Inflammatory macrophage treated with lipopolysaccharide for 1 hour (primary cell): ENCODE measurements around the gene NEAT1.

Experiments
- DNase-seq, 2 donors: peaks; one replicate each; pipeline ENCODE4 v3.0.0-alpha.2; 2020 to 2022

Gene NEAT1

DNA sequence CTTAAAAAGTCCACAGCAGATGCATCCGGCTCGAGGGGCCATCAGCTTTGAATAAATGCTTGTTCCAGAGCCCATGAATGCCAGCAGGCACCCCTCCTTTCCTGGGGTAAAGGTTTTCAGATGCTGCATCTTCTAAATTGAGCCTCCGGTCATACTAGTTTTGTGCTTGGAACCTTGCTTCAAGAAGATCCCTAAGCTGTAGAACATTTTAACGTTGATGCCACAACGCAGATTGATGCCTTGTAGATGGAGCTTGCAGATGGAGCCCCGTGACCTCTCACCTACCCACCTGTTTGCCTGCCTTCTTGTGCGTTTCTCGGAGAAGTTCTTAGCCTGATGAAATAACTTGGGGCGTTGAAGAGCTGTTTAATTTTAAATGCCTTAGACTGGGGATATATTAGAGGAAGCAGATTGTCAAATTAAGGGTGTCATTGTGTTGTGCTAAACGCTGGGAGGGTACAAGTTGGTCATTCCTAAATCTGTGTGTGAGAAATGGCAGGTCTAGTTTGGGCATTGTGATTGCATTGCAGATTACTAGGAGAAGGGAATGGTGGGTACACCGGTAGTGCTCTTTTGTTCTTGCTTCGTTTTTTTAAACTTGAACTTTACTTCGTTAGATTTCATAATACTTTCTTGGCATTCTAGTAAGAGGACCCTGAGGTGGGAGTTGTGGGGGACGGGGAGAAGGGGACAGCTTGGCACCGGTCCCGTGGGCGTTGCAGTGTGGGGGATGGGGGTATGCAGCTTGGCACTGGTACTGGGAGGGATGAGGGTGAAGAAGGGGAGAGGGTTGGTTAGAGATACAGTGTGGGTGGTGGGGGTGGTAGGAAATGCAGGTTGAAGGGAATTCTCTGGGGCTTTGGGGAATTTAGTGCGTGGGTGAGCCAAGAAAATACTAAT, 1.9 kb downstream of the NEAT1 start:
- DNase-seq: peak in 1 of 2 donors; percentile 78

DNA sequence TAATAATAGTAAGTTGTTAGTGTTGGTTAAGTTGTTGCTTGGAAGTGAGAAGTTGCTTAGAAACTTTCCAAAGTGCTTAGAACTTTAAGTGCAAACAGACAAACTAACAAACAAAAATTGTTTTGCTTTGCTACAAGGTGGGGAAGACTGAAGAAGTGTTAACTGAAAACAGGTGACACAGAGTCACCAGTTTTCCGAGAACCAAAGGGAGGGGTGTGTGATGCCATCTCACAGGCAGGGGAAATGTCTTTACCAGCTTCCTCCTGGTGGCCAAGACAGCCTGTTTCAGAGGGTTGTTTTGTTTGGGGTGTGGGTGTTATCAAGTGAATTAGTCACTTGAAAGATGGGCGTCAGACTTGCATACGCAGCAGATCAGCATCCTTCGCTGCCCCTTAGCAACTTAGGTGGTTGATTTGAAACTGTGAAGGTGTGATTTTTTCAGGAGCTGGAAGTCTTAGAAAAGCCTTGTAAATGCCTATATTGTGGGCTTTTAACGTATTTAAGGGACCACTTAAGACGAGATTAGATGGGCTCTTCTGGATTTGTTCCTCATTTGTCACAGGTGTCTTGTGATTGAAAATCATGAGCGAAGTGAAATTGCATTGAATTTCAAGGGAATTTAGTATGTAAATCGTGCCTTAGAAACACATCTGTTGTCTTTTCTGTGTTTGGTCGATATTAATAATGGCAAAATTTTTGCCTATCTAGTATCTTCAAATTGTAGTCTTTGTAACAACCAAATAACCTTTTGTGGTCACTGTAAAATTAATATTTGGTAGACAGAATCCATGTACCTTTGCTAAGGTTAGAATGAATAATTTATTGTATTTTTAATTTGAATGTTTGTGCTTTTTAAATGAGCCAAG, 2.7 kb downstream of the NEAT1 start:
- DNase-seq: peak; percentile 94 to 97

DNA sequence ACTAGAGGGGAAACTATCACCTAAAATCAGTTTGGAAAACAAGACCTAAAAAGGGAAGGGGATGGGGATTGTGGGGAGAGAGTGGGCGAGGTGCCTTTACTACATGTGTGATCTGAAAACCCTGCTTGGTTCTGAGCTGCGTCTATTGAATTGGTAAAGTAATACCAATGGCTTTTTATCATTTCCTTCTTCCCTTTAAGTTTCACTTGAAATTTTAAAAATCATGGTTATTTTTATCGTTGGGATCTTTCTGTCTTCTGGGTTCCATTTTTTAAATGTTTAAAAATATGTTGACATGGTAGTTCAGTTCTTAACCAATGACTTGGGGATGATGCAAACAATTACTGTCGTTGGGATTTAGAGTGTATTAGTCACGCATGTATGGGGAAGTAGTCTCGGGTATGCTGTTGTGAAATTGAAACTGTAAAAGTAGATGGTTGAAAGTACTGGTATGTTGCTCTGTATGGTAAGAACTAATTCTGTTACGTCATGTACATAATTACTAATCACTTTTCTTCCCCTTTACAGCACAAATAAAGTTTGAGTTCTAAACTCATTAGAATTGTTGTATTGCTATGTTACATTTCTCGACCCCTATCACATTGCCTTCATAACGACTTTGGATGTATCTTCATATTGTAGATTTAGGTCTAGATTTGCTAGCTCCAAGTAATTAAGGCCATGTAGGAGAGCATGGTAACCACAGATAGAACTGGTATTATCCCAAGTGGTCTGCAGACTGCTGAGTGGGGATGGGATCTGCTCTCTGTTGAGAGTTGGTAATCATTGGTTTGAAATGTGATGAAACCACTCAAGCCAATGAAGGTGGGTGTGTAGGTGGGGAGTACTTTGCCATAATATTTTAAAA, 3.6 kb downstream of the NEAT1 start:
- DNase-seq: peak; percentile 94 to 98

DNA sequence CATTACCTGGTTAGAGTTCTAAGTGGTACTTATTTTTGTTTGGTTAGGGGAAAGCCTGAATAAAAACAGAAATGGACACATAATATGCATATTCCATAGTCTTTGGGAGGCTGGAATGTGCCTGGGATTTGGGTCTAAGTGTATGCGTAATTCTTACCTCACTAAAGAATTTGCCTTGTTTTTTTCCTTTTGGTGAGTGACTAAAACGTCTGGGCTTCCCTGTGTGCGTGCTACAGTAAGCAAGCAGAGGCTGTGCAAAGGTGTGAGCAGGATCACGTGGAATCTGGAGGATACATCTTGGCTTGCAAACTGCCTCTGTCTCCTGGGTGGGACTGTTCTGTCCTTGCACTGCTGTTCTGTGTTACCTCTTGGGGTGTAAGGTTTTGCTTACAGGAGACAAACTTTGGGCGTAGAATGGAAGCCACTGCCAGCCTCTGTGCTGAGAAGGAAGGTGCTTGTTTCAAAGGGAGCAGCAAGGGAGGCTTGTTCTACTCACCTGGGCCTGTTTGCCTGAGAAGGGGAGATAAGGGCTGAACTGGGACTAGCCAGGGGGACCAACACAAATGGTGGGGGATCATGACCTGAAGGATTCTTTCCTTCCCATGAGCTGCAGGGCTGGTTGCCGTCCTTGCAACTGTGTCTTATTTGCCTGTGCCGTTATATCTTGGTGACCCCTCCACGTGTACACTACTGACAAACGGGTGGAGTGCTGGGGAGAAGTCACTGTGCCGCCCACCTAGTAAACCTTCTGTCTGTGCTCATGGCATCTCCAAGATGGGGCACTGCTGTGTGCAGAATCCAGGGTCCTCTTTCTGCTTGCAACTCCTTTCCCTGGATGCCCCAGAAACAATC, 4.5 kb downstream of the NEAT1 start:
- DNase-seq: peak; percentile 51 to 58

DNA sequence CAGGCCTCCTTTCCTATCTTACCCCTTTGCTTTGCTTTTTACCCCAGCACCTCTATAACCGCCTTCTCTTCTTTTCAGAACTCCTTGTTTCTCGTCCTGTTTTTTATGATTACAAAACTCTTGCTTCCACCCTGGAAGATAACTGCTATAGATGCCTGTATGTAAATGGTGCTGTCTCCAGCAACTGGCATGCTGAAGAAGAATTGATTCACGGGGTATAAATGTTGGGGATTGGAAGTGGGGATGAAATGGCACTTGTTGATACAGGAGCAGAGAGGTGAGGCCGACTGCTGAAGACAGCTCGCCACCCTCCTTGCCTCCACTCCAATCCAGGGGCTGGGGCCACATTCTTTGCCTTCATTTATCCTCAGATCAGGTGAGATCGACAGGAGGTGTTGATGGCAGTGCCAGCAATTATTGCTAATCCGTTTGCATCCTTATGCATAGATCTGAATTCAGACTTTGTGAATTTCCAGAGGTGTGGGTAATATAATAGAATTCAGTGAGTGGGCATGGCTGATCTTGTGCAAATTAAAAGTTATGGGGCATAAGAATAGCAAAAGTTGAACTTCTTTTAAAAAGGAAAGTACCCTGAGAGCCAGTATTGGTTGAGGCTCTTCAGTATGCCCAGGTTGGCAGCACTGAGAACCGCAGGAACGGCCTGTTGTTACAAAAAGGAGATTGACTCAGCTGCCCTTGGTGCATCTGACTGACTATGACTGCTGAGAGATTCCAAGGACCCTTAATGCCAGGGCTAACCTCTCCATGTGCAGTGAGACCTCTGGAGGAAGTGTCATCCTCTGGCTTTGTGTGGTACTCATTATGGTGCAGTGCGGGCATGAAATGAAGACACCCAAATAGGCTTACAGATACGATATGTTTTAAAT, 5.3 kb downstream of the NEAT1 start:
- DNase-seq: peak; percentile 41 to 46

DNA sequence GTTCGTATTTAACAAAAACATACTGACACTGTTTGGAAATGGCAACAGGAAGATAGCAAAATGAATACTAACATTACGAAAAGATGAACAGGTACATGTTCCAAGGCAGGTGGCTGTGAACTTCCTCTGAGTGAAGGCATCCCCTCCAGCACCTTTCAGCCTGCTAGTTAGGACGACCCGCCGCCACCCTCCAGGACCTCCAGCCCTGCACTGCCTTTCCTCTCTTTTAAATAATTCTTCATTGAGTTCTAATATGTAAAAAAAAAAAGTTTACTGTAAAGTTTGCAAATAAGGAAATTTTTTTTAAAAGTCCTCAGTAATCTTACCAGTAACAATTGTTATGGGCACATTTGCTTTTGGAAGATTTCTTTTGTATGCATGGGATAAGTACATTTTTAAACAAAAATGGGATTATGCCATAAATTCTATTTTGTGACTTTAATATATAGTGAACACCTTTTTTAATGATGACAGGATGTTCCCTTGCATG, 6.0 kb downstream of the NEAT1 start:
- DNase-seq: no peak

DNA sequence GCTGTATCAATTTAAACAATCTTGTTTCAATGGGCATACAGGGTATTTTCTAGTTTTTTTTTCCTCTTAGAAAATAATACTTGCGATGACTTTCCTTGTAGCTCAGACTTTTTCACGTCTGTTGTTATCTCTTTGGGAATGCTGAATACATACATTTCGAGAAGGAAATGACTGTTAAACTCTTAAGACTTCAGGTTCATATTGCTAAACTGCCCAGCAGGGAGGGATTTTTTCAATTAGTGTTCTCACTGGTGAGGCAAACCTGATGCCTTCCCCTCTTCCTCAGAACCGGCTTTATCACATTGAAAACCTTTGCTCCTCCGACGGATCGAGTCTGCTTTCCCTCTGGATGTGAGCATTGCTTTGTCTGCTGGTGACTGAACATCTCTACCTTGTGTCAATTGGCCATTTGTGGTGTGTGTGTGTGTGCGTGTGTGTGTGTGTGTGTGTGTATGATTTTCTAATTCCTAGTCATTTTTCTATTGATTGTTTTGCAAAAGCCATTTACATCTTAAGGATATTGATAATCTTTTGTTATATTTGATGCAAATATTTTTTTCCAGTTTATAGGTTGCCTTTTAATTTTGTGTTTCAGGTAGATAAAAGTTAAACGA, 6.6 kb downstream of the NEAT1 start:
- DNase-seq: peak; percentile 48 to 53

DNA sequence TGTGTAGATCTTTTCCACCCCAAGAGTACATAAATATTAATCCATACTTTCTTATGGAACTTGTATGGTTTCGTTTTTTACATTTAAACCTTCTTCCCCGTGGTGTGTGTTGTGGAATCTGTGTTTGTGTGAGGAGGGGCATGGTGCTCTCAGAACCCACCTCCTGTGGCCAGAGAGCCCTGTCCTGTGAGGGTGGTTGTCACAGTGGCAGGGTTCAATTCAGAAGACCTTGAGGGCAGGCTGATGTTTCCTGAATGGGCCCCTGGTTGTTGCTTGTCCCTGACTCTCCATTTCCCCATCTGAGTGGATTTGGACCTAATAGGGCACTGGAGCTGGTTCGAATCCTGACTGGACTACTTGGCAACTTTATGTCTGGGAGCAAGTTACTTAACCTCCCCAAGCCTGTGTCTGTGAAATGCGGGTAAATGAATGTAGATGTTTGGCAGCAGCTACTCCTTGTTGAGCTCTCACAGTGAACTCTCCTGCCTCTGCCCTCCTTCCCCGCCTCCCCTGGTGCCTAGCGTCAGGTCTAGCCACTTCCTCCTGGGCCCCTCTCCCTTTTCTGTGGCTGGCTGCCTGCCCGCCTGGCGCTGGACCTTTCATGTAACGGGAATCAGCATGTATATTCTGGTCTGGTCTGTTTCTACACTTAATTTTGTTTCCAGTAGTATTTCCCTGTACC, 7.3 kb downstream of the NEAT1 start:
- peak in 1 of 2 donors; percentile 32 for DNase-seq

DNA sequence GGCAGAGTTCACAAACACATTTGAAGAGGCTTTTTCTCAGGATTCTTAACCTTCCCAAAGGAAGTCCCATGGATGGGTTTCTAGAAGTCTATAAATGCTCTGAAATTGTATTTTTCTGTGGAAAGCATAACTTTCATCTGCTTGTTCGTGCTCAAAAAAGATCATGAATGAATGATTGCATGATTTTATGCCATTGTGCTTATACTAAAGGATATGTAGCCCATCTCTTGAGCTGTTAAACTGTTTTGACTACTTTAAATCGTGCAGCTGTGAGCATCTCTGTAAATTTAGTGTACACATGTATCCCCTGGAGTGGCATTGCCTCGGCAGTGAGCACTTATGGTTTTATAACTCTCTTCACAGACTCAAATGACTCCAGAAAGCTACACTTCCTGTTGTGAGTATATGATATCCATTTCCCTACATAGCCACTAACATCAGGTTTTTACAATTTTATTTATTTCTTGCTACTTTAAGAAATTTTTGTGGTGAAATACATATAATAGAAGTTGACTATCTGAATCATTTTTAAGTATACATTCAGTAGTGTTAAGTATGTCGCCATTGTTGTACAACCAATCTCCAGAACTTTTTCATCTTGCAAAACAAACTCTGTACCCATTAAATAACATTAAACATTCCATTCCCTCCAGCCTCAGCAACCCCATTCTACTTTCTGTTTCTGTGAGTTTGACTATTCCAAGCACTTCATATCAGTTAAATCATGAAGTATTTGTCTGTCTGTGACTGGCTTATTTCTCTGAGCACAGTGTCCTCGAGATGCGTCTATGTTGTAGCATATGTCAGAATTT, 8.0 kb downstream of the NEAT1 start:
- peak; percentile 44 to 53 for DNase-seq

DNA sequence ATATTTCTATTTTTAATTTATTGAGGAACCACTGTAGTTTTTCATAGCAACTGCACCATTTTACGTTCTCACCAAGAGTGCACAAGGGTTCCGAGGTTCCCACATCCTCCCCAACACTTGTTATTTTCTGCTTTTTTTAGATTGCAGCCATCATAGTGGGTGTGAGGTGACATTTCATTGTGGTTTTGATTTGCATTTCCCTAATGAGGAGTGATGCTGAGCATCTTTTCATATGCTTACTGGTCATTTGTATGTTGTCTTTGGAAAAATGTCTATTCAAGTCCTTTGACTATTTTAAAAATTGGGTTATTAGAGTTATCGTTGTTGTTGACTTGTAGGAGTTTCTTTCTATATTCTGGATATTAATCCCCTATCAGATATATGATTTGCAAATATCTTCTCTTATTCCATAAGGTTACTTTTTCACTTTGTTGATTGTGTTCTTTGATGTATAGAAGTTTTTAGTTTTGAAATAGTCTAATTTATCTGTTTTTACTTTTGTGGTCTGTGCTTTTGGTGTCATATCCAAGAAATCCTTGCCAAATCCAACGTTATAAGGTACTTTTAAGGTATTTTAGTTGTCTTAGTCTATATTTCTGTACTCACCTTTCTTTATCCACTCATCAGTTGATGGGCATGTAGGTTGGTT, 9.0 kb downstream of the NEAT1 start:
- DNase-seq: peak; percentile 54 to 67

DNA sequence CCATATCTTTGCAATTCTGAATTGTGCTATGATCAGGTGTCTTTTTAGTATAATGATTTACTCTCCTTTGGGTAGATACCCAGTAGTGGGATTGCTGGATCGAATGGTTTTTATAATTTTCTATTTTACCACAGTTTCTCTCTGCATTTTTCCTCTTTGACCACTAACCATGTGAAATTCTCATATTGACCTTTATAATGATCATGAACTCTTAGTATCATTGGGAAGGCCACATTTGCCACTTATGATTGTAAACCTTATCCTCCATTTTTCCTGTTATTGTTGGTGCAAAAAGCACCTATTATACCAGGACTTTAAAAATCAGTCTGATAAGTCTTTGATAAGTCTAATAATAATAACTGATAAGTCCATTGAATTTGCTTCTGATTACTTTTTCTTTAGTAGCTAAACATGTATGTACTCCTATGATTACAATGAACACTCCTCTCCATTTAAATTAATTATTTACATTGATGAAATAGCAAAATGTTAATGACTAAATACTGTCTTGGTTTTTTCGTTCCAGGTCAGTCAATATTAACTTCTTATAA, 9.6 kb downstream of the NEAT1 start:
- peak in 1 of 2 donors; percentile 0 for DNase-seq

DNA sequence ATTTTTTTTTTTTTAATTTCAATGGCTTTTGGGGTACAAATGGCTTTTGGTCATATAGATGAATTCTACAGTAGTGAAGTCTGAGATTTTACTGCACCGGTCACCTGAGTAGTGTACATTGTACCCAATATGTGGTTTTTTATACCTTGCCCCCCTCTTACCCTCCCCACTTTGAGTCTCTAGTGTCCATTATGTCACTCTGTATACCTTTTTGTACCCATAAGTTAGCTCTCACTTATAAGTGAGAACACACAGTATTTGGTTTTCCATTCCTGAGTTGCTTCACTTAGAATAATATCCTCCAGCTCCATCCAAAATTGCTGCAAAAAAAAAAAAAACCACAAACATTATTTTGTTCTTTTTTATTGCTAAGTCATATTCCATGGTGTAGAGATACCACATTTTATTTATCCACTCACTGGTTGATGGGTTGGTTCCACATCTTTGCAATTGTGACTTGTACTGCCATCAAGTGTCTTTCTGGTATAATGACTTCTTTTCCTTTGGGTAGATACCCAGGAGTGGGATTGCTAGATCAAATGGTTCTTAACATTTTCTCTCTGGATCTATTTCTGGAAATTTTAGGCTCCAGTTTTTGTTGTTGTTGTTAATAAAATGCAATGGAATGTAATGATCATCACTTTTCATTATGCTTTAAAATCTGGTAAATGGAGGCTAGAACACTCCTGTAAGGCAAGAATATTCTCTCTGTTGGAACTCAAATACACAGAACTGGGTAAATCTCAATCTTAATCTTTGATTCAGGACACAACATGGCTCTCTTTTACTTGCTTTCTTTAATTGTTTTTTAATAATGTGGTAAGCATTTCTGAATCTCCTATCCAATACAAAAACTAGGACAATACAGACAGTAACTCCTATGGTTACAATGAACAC, 10.3 kb downstream of the NEAT1 start:
- peak; percentile 42 to 56 for DNase-seq

DNA sequence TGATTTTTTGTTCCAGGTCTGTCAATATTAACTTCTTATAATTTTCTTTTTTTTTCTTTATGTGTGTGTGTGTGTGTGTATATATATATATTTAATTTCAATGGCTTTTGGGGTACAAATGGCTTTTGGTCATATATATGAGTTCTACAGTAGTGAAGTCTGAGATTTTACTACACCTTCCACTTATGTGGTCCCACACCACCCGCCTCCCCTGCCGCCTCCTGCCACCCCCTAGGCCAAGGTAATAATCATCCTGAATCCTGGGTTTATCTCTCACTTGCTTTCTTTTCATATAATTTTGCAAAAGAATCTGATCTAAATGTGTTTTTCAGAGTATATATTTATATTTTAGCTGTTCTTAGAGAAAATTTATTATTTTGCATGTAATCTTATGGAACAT, 11.1 kb downstream of the NEAT1 start:
- no peak for DNase-seq

DNA sequence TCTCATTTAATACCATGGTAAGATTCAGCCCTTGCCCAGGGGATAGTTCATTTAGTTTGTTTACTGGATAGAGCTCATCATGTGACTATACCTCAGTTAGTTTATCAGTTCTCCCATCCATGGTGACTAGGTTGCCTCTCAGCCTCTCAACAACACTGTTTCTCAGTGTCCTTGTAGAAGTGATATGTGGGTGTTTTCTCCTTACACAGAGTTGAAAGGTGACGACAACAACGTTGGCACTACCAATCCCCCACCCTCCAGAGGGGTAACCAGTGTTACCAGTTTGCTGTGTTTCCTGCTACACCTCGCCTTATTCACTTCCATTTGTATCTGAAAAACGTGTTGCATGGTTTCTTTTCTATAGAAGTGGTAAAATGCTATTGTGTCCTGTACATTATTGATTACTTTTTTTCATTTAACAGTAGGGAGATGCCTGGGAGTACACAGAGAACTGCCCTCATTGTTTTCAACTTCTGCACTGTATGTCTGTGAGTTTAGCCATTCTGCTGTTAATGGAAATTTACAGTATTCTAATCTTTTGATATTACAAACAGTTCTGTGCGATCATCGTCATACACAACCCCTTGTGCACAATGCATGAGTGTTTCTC, 11.6 kb downstream of the NEAT1 start:
- no peak for DNase-seq

DNA sequence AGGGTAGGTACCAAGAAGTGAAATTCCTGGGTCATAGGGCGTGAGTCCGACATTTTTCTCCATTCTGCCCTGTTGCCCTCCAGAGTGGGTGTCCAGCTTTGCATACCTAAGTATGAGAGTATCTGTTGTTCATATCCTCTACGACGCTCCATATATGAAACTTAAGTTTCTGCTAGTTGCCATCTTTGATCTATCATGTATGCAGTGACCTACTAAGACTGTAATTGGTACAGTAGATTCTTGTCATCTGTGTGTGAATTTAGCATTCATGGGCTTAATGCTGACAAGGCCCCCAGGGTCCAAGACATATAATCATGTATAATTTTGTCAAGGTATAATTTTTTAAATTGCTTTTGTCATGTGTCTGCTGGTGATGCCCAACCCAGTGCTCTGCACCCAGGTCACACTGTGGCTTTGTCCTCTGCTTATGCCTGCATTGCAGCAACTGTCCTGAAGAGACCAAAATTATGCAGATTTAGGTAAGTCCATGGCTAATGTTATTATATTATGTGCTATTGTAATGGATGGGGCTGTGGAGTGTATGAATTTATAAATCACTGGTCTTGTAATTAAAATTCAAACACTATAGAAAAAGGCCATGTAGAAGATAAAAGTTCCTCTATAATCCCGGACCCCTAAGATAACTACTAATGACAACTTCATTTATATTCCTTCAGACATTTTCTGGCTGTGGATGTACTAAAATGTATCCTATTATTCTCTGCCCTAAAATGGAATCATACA, 12.2 kb downstream of the NEAT1 start:
- DNase-seq: no peak
